ENCODE measurements around the gene CCDC15.

Gene CCDC15

DNA sequence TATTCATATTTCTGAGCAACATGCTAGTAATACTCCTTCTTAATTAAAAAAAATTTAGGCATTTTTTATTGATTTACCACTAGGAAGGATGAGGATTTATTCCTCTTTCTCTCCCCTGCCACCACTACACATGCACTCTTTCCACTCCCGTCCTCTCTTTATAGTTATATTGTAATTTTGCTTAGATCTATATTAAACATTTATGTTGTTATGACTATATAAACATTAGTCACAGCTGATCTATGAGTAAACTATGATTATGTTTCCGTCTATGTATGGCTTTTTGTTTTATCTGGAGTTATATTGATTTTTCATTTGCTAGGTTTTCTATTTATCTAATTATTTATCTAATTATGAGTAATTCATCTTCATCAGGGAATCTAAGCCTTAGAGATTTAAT lies 17.8 kb downstream of the CCDC15 start:
- Histone ChIP-seq H3K36me3 (ENCODE audit: insufficient read depth, low read length) (peaks cover 6% of the 10 kb centered on the region; the same call in 1 of the 2 replicates), H3K79me2 (ENCODE audit: insufficient read depth, low read length) (no peaks in the 10 kb centered on the region), H3K9ac (ENCODE audit: low read depth, low read length) (no peak overlapping the region), H3K27me3 (ENCODE audit: insufficient read depth, low read length, poor library complexity) (no peaks in the 10 kb centered on the region), H3K4me1 (ENCODE audit: insufficient read depth, low read length) (no peaks in the 10 kb centered on the region), H4K20me1 (ENCODE audit: insufficient read depth, low read length) (no peaks in the 10 kb centered on the region), H3K4me2 (ENCODE audit: insufficient read depth, low read length) (no peak overlapping the region), H2AFZ (ENCODE audit: low read depth, low read length) (no peak overlapping the region), H3K9me3 (ENCODE audit: insufficient read depth, low read length, severe bottlenecking) (no peaks in the 10 kb centered on the region), H3K4me3 (ENCODE audit: low read depth in 1 of 2, low read length in 2 of 2) (no peak overlapping the region), H3K27ac (ENCODE audit: low read length) (no peak overlapping the region)
- DNase-seq: no peak
- no peak for TF ChIP-seq EZH2 (IDR thresholded peaks at IDR 0.05; ENCODE audit: borderline replicate concordance, low read depth, low read length, severe bottlenecking)
- TF ChIP-seq, protein P1, sequence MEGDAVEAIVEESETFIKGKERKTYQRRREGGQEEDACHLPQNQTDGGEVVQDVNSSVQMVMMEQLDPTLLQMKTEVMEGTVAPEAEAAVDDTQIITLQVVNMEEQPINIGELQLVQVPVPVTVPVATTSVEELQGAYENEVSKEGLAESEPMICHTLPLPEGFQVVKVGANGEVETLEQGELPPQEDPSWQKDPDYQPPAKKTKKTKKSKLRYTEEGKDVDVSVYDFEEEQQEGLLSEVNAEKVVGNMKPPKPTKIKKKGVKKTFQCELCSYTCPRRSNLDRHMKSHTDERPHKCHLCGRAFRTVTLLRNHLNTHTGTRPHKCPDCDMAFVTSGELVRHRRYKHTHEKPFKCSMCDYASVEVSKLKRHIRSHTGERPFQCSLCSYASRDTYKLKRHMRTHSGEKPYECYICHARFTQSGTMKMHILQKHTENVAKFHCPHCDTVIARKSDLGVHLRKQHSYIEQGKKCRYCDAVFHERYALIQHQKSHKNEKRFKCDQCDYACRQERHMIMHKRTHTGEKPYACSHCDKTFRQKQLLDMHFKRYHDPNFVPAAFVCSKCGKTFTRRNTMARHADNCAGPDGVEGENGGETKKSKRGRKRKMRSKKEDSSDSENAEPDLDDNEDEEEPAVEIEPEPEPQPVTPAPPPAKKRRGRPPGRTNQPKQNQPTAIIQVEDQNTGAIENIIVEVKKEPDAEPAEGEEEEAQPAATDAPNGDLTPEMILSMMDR (IDR thresholded peaks at IDR 0.05; ENCODE audit: borderline replicate concordance, extremely low read depth, low read length, poor library complexity, severe bottlenecking): no peak
- ATAC-seq (ENCODE audit: insufficient read depth, low read depth): no peak

DNA sequence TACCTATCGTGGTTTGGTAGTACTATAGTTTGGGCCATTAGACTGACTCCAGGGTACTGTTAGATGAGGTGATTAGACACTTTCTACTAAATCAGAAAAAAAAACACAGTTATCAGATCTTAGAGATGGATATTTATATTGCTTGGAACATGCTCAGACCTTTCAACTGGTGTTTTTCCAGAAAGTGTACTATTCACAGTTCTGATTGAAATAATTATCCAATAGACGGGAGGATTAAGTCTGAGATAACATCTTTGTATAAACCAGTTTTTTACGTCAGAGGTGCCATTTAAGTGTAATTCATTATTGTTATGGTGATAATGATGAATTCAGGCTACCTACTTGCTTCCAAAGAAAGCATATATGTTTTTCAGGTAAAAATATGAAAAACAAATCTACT lies 22.5 kb downstream of the CCDC15 start:
- Histone ChIP-seq H3K27ac (ENCODE audit: low read length) (no peak overlapping the region), H3K36me3 (ENCODE audit: insufficient read depth, low read length) (peaks cover 11% of the 10 kb centered on the region; the same call in 1 of the 2 replicates), H3K9me3 (ENCODE audit: insufficient read depth, low read length, severe bottlenecking) (peaks cover 8% of the 10 kb centered on the region), H3K79me2 (ENCODE audit: insufficient read depth, low read length) (no peaks in the 10 kb centered on the region), H3K4me3 (ENCODE audit: low read depth in 1 of 2, low read length in 2 of 2) (no peak overlapping the region), H3K27me3 (ENCODE audit: insufficient read depth, low read length, poor library complexity) (no peaks in the 10 kb centered on the region), H4K20me1 (ENCODE audit: insufficient read depth, low read length) (no peaks in the 10 kb centered on the region), H3K4me1 (ENCODE audit: insufficient read depth, low read length) (no peaks in the 10 kb centered on the region), H2AFZ (ENCODE audit: low read depth, low read length) (no peak overlapping the region), H3K4me2 (ENCODE audit: insufficient read depth, low read length) (no peak overlapping the region), H3K9ac (ENCODE audit: low read depth, low read length) (no peak overlapping the region)
- DNase-seq (no peak), ATAC-seq (ENCODE audit: insufficient read depth, low read depth) (no peak)
- TF ChIP-seq, protein P1 (IDR thresholded peaks at IDR 0.05; ENCODE audit: borderline replicate concordance, extremely low read depth, low read length, poor library complexity, severe bottlenecking): no peak
- TF ChIP-seq EZH2 (IDR thresholded peaks at IDR 0.05; ENCODE audit: borderline replicate concordance, low read depth, low read length, severe bottlenecking): no peak

DNA sequence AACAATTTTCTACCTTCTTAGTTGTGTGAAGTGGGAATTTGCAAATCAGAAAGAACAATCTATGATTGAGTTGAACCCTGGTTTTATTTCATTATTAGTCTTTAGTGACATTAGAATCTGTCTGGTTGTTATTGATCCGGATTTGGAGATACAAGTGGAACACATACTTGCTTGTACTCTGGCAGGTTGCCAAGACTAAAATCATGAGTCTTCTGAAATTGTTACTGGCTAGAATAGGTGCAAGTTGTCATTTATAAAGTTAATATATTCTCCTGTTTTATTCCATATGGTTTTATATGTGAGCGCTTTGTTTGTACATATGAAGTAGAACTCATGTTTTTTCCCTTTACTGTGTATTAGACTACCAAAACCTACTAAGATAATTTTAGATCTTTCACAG lies 23.0 kb downstream of the CCDC15 start:
- TF ChIP-seq, protein P1 (IDR thresholded peaks at IDR 0.05; ENCODE audit: borderline replicate concordance, extremely low read depth, low read length, poor library complexity, severe bottlenecking): no peak
- no peak for TF ChIP-seq EZH2 (IDR thresholded peaks at IDR 0.05; ENCODE audit: borderline replicate concordance, low read depth, low read length, severe bottlenecking)

DNA sequence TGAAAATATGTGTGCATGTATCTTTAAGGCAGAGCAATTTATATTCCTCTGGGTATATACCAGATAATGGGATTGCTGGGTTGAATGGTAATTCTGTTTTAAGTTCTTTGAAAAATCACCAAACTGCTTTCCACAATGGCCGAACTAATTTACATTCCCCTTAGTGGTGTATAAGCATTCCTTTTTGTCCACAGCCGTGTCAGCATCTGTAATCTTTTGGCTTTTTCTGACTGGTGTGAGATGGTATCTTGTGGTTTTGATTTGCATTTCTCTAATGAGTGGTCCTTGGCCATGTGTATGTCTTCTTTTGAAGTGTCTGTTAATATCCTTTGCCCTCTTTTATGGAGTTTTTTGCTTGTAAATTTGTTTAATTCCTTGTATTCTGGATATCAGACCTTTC lies 24.3 kb downstream of the CCDC15 start:
- no peak for ATAC-seq (ENCODE audit: insufficient read depth, low read depth)
- Histone ChIP-seq H3K27ac (ENCODE audit: low read length) (no peak overlapping the region), H3K9me3 (ENCODE audit: insufficient read depth, low read length, severe bottlenecking) (peaks cover 14% of the 10 kb centered on the region), H4K20me1 (ENCODE audit: insufficient read depth, low read length) (no peaks in the 10 kb centered on the region), H3K27me3 (ENCODE audit: insufficient read depth, low read length, poor library complexity) (no peaks in the 10 kb centered on the region), H3K4me3 (ENCODE audit: low read depth in 1 of 2, low read length in 2 of 2) (no peak overlapping the region), H3K9ac (ENCODE audit: low read depth, low read length) (no peak overlapping the region), H3K4me2 (ENCODE audit: insufficient read depth, low read length) (no peak overlapping the region), H3K36me3 (ENCODE audit: insufficient read depth, low read length) (peaks cover 21% of the 10 kb centered on the region; the same call in 1 of the 2 replicates), H2AFZ (ENCODE audit: low read depth, low read length) (no peak overlapping the region), H3K79me2 (ENCODE audit: insufficient read depth, low read length) (no peaks in the 10 kb centered on the region), H3K4me1 (ENCODE audit: insufficient read depth, low read length) (no peaks in the 10 kb centered on the region)
- no peak for DNase-seq
- TF ChIP-seq EZH2 (IDR thresholded peaks at IDR 0.05; ENCODE audit: borderline replicate concordance, low read depth, low read length, severe bottlenecking): no peak
- TF ChIP-seq, protein P1 (IDR thresholded peaks at IDR 0.05; ENCODE audit: borderline replicate concordance, extremely low read depth, low read length, poor library complexity, severe bottlenecking): no peak

More for the DNA sequence above, 23.0 kb downstream of the CCDC15 start:
- Histone ChIP-seq H3K4me1 (ENCODE audit: insufficient read depth, low read length) (no peaks in the 10 kb centered on the region), H3K4me2 (ENCODE audit: insufficient read depth, low read length) (no peak overlapping the region), H3K4me3 (ENCODE audit: low read depth in 1 of 2, low read length in 2 of 2) (no peak overlapping the region), H3K27ac (ENCODE audit: low read length) (no peak overlapping the region), H3K79me2 (ENCODE audit: insufficient read depth, low read length) (no peaks in the 10 kb centered on the region), H3K27me3 (ENCODE audit: insufficient read depth, low read length, poor library complexity) (no peaks in the 10 kb centered on the region), H3K9me3 (ENCODE audit: insufficient read depth, low read length, severe bottlenecking) (peaks cover 10% of the 10 kb centered on the region), H3K36me3 (ENCODE audit: insufficient read depth, low read length) (peaks cover 14% of the 10 kb centered on the region; the same call in 1 of the 2 replicates), H2AFZ (ENCODE audit: low read depth, low read length) (no peak overlapping the region), H3K9ac (ENCODE audit: low read depth, low read length) (no peak overlapping the region), H4K20me1 (ENCODE audit: insufficient read depth, low read length) (no peaks in the 10 kb centered on the region)
- no peak for DNase-seq
- no peak for ATAC-seq (ENCODE audit: insufficient read depth, low read depth)
